Lung (tissue), 12 donors: Measurements from ENCODE around the gene STAC3. TPM values are rescaled to one million over a fixed set of nuclear protein-coding genes. Genes with fewer than 3 reads are reported as not detected.

Experiments
- ATAC-seq: fragments of 200-7000 bp; cut with Tn5 transposase; one replicate; pipeline ENCODE4 v1.9.1; 2020; ENCODE audit warnings: moderate number of reproducible peaks; ENCODE audit not compliant: insufficient read depth, low FRiP score
- DNase-seq, 3 donors: peaks; one replicate each; pipeline ENCODE4 v3.0.0-alpha.2; 2013 to 2017
- H3K27ac ChIP-seq, 2 donors: one replicate each; pipeline ENCODE4 v1.5.1; 2013; ENCODE audit warnings: mild to moderate bottlenecking in 2 of 2, moderate library complexity in 2 of 2, control low read depth in 1 of 2, inconsistent platforms in 1 of 2, low read depth in 1 of 2, low read length in 1 of 2
- H3K27me3 ChIP-seq, 3 donors: one replicate each; pipeline ENCODE4 v1.5.1; 2013; ENCODE audit warnings: low read length in 2 of 3; ENCODE audit not compliant: control insufficient read depth in 3 of 3, insufficient read depth in 3 of 3
- H3K36me3 ChIP-seq, 4 donors: one replicate each; pipeline ENCODE4 v1.5.1; 2013; ENCODE audit warnings: low read length in 4 of 4, mild to moderate bottlenecking in 1 of 4, moderate library complexity in 1 of 4; ENCODE audit not compliant: control insufficient read depth in 4 of 4, insufficient read depth in 4 of 4
- H3K4me1 ChIP-seq, 5 donors: one replicate each; pipeline ENCODE4 v1.5.1; 2013; ENCODE audit warnings: low read length in 5 of 5, mild to moderate bottlenecking in 2 of 5, moderate library complexity in 1 of 5; ENCODE audit not compliant: control insufficient read depth in 5 of 5, insufficient read depth in 5 of 5
- H3K4me3 ChIP-seq: one replicate; pipeline ENCODE4 v1.5.1; 2013; ENCODE audit warnings: mild to moderate bottlenecking, control low read depth, moderate library complexity
- H3K9ac ChIP-seq, 2 donors: one replicate each; pipeline ENCODE4 v1.5.1; 2013; ENCODE audit warnings: low read length in 2 of 2, control low read depth in 1 of 2; ENCODE audit not compliant: insufficient read depth in 1 of 2
- H3K9me3 ChIP-seq, 4 donors: one replicate each; pipeline ENCODE4 v1.5.1; 2013; ENCODE audit warnings: low read length in 3 of 4, mild to moderate bottlenecking in 1 of 4, moderate library complexity in 1 of 4; ENCODE audit not compliant: control insufficient read depth in 4 of 4, insufficient read depth in 3 of 4
- CTCF ChIP-seq: IDR thresholded peaks from 2 replicates; pipeline ENCODE4 v1.5.1; 2012; ENCODE audit warnings: mild to moderate bottlenecking; ENCODE audit errors: control extremely low read depth, extremely low read depth
- WGBS, 2 donors: extraction: QIAGEN DNeasy Blood & Tissue Kit; methylation state at CpG; one replicate each; pipeline ENCODE4 v1.1.7; 2013; 5-methylcytosine and 5-hydroxymethylcytosine counted together
- polyA plus RNA-seq, 2 donors: library from polyadenylated mRNA; stranded (reverse); fragments of 200-250 nt; gene quantifications; one replicate each; pipeline ENCODE4 v1.2.1, GENCODE V29; 2013
- total RNA-seq, 2 donors: library from RNA; depleted of rRNA in 1 of 2; stranded (reverse); fragments of >200 nt in 1 of 2; gene quantifications; one replicate each; pipeline ENCODE4 v1.2.1, GENCODE V29; 2014 to 2021
- donor health status: control.
- donor health status: control.
- donor health status: Bipolar disorder and iron deficiency.
- donor health status: healthy.
- donor health status: DM: yes; HTN: yes; CAD: no.

The STAC3 gene
- total and polyA plus RNA-seq, 4 donors: 1.7 to 7.4 (median 6.4) TPM

GRCh38 chr12:57234571-57235016 is 16.4 kb downstream of the STAC3 start:
- no peak overlapping the region for H3K27ac ChIP-seq
- no peak overlapping the region for H3K9ac ChIP-seq
- no peak for ATAC-seq
- H3K4me1 ChIP-seq: peaks cover 0 to 59% (median 16%) of the 10 kb centered on the region in 5 donors
- no peaks in the 10 kb centered on the region for H3K9me3 ChIP-seq
- no peak for TF ChIP-seq CTCF
- WGBS, 2 donors: 80 to 88% methylated on average over 10 of the region's 10 CpGs
- H3K4me3 ChIP-seq: no peak overlapping the region
- no peak for DNase-seq
- H3K27me3 ChIP-seq: peaks cover 4 to 37% (median 20%) of the 10 kb centered on the region in 3 donors
- peaks cover 0 to 38% (median 17%) of the 10 kb centered on the region in 4 donors for H3K36me3 ChIP-seq

- no peak overlapping the region for H3K4me3 ChIP-seq
- no peak overlapping the region for H3K9ac ChIP-seq
- ATAC-seq (no peak), DNase-seq (no peak)
- peaks cover 0 to 55% (median 14%) of the 10 kb centered on the region in 5 donors for H3K4me1 ChIP-seq
- no peaks in the 10 kb centered on the region for H3K9me3 ChIP-seq
- WGBS, 2 donors: 68 to 82% methylated on average over 3 of the region's 3 CpGs
- no peak for TF ChIP-seq CTCF
- no peak overlapping the region for H3K27ac ChIP-seq
- H3K36me3 ChIP-seq: peaks cover 0 to 38% (median 17%) of the 10 kb centered on the region in 4 donors
- H3K27me3 ChIP-seq: peaks cover 4 to 33% (median 17%) of the 10 kb centered on the region in 3 donors
Measured at GRCh38 chr12:57234233-57234570, 16.8 kb downstream of the STAC3 start.

DNA sequence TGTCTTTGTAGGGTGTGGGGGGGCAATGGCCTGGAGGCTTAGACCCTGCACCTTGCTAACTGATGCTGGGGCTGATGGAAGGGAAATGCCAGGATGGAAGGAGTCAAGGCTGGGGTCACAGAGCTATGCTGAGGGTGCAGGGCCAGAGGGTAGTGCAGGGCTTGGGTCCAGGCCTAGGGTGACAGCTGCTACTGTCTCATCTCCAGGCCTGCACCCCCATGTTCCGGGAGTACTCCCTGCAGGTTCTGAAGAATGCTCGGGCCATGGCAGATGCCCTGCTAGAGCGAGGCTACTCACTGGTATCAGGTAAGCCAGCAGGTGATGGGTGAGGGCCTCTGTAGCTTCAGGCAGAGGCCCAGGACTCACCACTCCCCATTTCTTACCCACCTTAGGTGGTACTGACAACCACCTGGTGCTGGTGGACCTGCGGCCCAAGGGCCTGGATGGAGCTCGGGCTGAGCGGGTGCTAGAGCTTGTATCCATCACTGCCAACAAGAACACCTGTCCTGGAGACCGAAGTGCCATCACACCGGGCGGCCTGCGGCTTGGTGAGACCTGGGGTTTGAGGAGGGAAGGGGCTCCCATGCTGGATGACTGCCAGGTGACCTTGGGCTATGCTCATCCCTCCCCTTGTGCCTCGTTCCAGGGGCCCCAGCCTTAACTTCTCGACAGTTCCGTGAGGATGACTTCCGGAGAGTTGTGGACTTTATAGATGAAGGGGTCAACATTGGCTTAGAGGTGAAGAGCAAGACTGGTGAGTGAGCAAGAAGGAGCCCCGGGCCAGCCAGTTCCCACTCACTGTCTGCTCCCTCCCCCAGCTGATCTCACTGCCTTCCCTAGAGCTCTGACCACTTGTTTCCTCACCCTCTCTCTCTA is 17.4 kb downstream of the STAC3 start:
- Histone ChIP-seq H3K36me3 (peaks cover 0 to 38% (median 17%) of the 10 kb centered on the region in 4 donors), H3K4me3 (no peak overlapping the region), H3K27me3 (peaks cover 4 to 29% (median 17%) of the 10 kb centered on the region in 3 donors), H3K9me3 (no peaks in the 10 kb centered on the region), H3K9ac (no peak overlapping the region), H3K27ac (no peak overlapping the region), H3K4me1 (peaks cover 0 to 49% (median 14%) of the 10 kb centered on the region in 5 donors)
- no peak for DNase-seq
- ATAC-seq: no peak
- TF ChIP-seq CTCF: no peak
- WGBS, 2 donors: 92 to 93% methylated on average over 15 of the region's 15 CpGs
